NCI-H1417 (cell line): ENCODE results near the gene PPP2R3A.

Source experiments
- DNase-seq, 3 experiments: peaks; one replicate each; lab custom pipeline; 2025; lab: John Stamatoyannopoulos, UW

PPP2R3A gene

GRCh38 chr3:136022529-136023263, 57.2 kb downstream of the PPP2R3A start:
- DNase-seq = no peak

GRCh38 chr3:136023264-136023978, 57.9 kb downstream of the PPP2R3A start:
- no peak for DNase-seq

- DNase-seq = no peak
These were observed 70.8 kb downstream of the PPP2R3A start for GRCh38 chr3:136036306-136036705.

- DNase-seq = no peak
These were observed 73.1 kb downstream of the PPP2R3A start for GRCh38 chr3:136038668-136039067.

- DNase-seq = peak in 2 of 3 experiments; percentile 52 to 79
These were observed 77.2 kb downstream of the PPP2R3A start for GRCh38 chr3:136042608-136043221.

GRCh38 chr3:136044980-136045745, 79.6 kb downstream of the PPP2R3A start:
- no peak for DNase-seq

- DNase-seq = no peak
These were observed 82.5 kb downstream of the PPP2R3A start for GRCh38 chr3:136048068-136048467.

GRCh38 chr3:136050250-136050649, 84.7 kb downstream of the PPP2R3A start:
- DNase-seq = no peak

- no peak for DNase-seq
These were observed 90.0 kb downstream of the PPP2R3A start for GRCh38 chr3:136055491-136055890.

- no peak for DNase-seq
These were observed 101.7 kb downstream of the PPP2R3A start for GRCh38 chr3:136067211-136067610.

- DNase-seq = no peak
These were observed 103.2 kb downstream of the PPP2R3A start for GRCh38 chr3:136068708-136069107.

GRCh38 chr3:136069933-136070332, 104.4 kb downstream of the PPP2R3A start:
- no peak for DNase-seq

- DNase-seq = no peak
These were observed 104.8 kb downstream of the PPP2R3A start for GRCh38 chr3:136070334-136070733.

- DNase-seq = peak in 1 of 3 experiments; percentile 32
These were observed 105.7 kb downstream of the PPP2R3A start for GRCh38 chr3:136070953-136071949.

- no peak for DNase-seq
These were observed 109.1 kb downstream of the PPP2R3A start for GRCh38 chr3:136074546-136075170.

GRCh38 chr3:136075218-136075808, 109.8 kb downstream of the PPP2R3A start:
- peak; percentile 47 to 90 (median 76) for DNase-seq

- DNase-seq = no peak
These were observed 110.3 kb downstream of the PPP2R3A start for GRCh38 chr3:136075811-136076210.

- DNase-seq = peak in 2 of 3 experiments; percentile 43 to 64
These were observed 113.2 kb downstream of the PPP2R3A start for GRCh38 chr3:136078421-136079364.
